ENCODE measurements around the gene TRIM34.

The TRIM34 gene

GRCh38 chr11:5686426-5686825 lies 61.6 kb downstream of the TRIM34 start:
- no peak for DNase-seq

DNA sequence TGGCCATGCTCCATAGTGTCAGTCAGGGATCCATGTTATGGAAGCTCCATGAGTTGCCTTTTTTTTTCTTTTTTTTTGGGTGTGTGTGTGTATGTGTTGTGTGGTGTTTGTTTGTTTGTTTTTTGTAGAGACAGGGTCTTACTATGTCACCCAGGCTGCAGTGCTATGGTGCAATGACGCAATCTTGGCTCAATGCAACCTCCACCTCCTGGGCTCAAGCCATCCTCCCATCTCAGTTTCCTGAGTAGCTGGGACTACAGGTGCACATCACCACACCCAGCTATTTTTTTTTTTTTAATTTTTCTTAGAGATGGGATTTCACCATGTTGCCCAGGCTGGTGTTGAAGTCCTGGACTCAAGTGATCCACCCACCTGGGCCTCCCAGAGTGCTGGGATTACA lies 63.7 kb downstream of the TRIM34 start:
- DNase-seq = no peak

- DNase-seq = peak; percentile 95
Measured at GRCh38 chr11:5689551-5689983, 64.8 kb downstream of the TRIM34 start, which contains the start of gene TRIM22. TRIM22 (plus strand) TSS chr11:5689790; CDS start chr11:5696233, 6,443 bp downstream.

- peak; percentile 86 for DNase-seq
Measured at GRCh38 chr11:5690216-5690615, 65.4 kb downstream of the TRIM34 start.

- DNase-seq = peak; percentile 86
Measured at GRCh38 chr11:5690736-5691135, 65.9 kb downstream of the TRIM34 start.

DNA sequence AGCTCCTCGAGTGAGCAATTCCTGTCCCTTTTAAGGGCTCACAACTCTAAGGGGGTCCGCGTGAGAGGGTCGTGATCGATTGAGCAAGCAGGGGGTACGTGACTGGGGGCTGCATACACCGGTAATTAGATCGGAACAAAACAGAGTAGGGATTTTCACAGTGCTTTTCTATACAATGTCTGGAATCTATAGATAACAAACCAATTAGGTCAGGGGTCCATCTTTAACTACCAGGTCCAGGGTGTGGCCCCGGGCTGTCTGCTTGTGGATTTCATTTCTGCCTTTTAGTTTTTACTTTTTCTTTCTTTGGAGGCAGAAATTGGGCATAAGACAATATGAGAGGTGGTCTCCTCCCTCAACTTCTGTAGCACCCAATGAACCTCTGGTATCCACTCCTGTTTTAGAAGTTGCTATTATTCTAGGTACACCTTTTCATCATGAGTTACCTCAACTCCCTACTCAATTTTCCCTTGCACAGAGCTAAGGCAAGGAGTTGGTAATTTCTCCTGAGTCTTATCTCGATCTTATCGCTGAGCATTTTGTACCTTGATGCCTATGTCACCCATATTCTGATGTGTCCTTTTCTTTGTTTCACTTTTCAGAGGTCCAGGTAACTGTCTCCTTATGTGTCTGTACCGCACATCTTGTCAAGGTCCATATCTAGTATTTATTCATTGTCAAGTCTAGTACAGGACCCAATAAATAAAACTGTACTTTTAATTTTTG lies 66.6 kb downstream of the TRIM34 start:
- DNase-seq = peak; percentile 71

DNA sequence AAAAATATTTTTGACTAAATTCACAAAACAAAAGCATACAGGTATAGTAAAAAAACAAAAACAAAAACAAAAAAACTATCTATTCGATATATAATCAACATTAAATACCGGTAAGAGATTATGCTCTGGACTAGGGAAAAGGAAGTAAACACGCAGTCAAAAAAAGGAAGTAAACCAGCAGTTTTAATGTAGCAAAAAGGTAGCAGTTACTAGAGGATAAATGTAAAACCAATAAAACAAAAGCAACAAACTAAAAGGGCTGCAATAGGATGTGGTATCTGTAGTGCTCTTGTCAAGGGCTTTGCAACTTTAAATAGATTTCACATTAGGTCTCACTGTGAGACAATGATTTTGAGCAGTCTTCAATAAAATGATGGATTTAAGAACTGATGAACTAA lies 67.2 kb downstream of the TRIM34 start:
- peak; percentile 70 for DNase-seq

Measured in OCI-M1 (cell line).